ENCODE measurements around the gene LKAAEAR1. TPM values are rescaled to one million over a fixed set of nuclear protein-coding genes. Genes with fewer than 3 reads are reported as not detected.

LKAAEAR1 gene
- total and polyA plus RNA-seq, 2 of the 13 experiments (the other 11 are each of a cell fraction or from before 2014, with no cell fraction given), result not detected

GRCh38 chr20:64036346-64037198 is 47.6 kb downstream of the LKAAEAR1 start (continued):
- peak; percentile 76 for TF ChIP-seq ZSCAN21 (CRISPR knock-in tag; IDR thresholded peaks at IDR 0.05; ENCODE audit: borderline replicate concordance)
- peak; percentile 70; the same call in 1 of the 2 replicates for TF ChIP-seq ZNF572 (CRISPR knock-in tag; IDR thresholded peaks at IDR 0.05)
- TF ChIP-seq ZNF18 (CRISPR knock-in tag; IDR thresholded peaks at IDR 0.05; ENCODE audit: insufficient replicate concordance), result peak; percentile 25
- no peak for TF ChIP-seq ZNF234 (CRISPR knock-in tag; conservative IDR thresholded peaks at IDR 0.05)
- TF ChIP-seq ZFP37 (CRISPR knock-in tag; IDR thresholded peaks at IDR 0.05; ENCODE audit: borderline replicate concordance), result 0 out of 2 replicates have a peak, but pooled peaks have one; percentile 35
- peak; percentile 30 for TF ChIP-seq ZNF547 (CRISPR knock-in tag; IDR thresholded peaks at IDR 0.05)
- TF ChIP-seq ZBED4 (CRISPR knock-in tag; IDR thresholded peaks at IDR 0.05; ENCODE audit: borderline replicate concordance), result peak; percentile 30; the same call in 1 of the 2 replicates
- peak; percentile 12; a peak in 2 of 4 replicates for TF ChIP-seq HMGXB4 (CRISPR knock-in tag; IDR thresholded peaks at IDR 0.05; ENCODE audit: borderline replicate concordance in 1 of 2, low read depth in 1 of 2)
- TF ChIP-seq NKX3-1 (CRISPR knock-in tag; IDR thresholded peaks at IDR 0.05), result 0 out of 2 replicates have a peak, but pooled peaks have one; percentile 31
- TF ChIP-seq SMYD3 (CRISPR knock-in tag; IDR thresholded peaks at IDR 0.05), result no peak
- peak; percentile 94 for TF ChIP-seq ZBTB7A (CRISPR knock-in tag; IDR thresholded peaks at IDR 0.05)
- TF ChIP-seq IKZF5 (CRISPR knock-in tag; IDR thresholded peaks at IDR 0.05), result 0 out of 2 replicates have a peak, but pooled peaks have one; percentile 17
- TF ChIP-seq RFX5 (IDR thresholded peaks at IDR 0.05; ENCODE audit: low read depth, low read length), result no peak
- TF ChIP-seq CBX1 (IDR thresholded peaks at IDR 0.05; ENCODE audit: low read depth), result no peak
- no peak for TF ChIP-seq SMARCC2 (IDR thresholded peaks at IDR 0.05)
- peak; percentile 86; the same call in 1 of the 2 replicates for TF ChIP-seq ZNF709 (CRISPR knock-in tag; IDR thresholded peaks at IDR 0.05)
- 0 out of 2 replicates have a peak, but pooled peaks have one; percentile 52 for TF ChIP-seq KDM5A (IDR thresholded peaks at IDR 0.05; ENCODE audit: borderline replicate concordance, low read length)
- TF ChIP-seq TEAD3 (CRISPR knock-in tag; optimal IDR thresholded peaks at IDR 0.05; ENCODE audit: borderline replicate concordance), result no peak

All from HepG2 (cell line).